K562 (cell line): ENCODE results near the gene SS18L1. TPM values are rescaled to one million over a fixed set of nuclear protein-coding genes. Genes with fewer than 3 reads are reported as not detected.

Experiments
- BCOR ChIP-seq: fragments of 450-650 bp; IDR thresholded peaks from 2 replicates; pipeline ENCODE4 v1.6.1; 2016
- CUX1 ChIP-seq: fragments of 200-800 bp; sonication (Bioruptor generic); IDR thresholded peaks from 2 replicates; pipeline ENCODE4 v1.6.1; 2016; ENCODE audit warnings: missing genetic modification characterization, missing compliant biosample characterization
- DNMT1 ChIP-seq: fragments of 450-650 bp; IDR thresholded peaks from 2 replicates; pipeline ENCODE4 v1.6.1; 2016; ENCODE audit warnings: antibody characterized with exemption, mild to moderate bottlenecking
- ELK1 ChIP-seq: sonication (generic); formaldehyde crosslinking; IDR thresholded peaks from 2 replicates; pipeline ENCODE4 v1.8.1; 2022; ENCODE audit warnings: missing genetic modification reagents
- EP300 ChIP-seq: IDR thresholded peaks from 2 replicates; pipeline ENCODE4 v1.6.1; 2012; ENCODE audit warnings: low read length, improper control_type of control experiment
- ETV1 ChIP-seq: fragments of 450-650 bp; conservative IDR thresholded peaks from 2 replicates; pipeline ENCODE4 v1.6.1; 2016; ENCODE audit warnings: missing genetic modification characterization, control low read depth, low read depth, missing compliant biosample characterization
- FOXP4 ChIP-seq: sonication (generic); formaldehyde crosslinking; IDR thresholded peaks from 2 replicates; pipeline ENCODE4 v1.8.0; 2022; ENCODE audit warnings: mild to moderate bottlenecking, missing genetic modification reagents, borderline replicate concordance
- NCOR1 ChIP-seq: fragments of 450-650 bp; IDR thresholded peaks from 2 replicates; pipeline ENCODE4 v1.6.1; 2016; ENCODE audit warnings: mild to moderate bottlenecking, moderate library complexity
- SAFB2 ChIP-seq: fragments of 200-400 bp; formaldehyde crosslinking; IDR thresholded peaks from 2 replicates; pipeline ENCODE4 v1.6.1; 2018; ENCODE audit warnings: borderline replicate concordance, low read length, low read depth, moderate library complexity; ENCODE audit not compliant: severe bottlenecking
- SMAD3 ChIP-seq: fragments of 450-650 bp; formaldehyde crosslinking; conservative IDR thresholded peaks from 2 replicates; pipeline ENCODE4 v1.4.0; 2020; ENCODE audit warnings: mild to moderate bottlenecking
- STAT5B ChIP-seq: fragments of 250-450 bp; sonication (Bioruptor Pico); IDR thresholded peaks from 2 replicates; pipeline ENCODE4 v1.8.0; 2021; ENCODE audit warnings: mild to moderate bottlenecking, inconsistent platforms
- TCF3 ChIP-seq: sonication (generic); formaldehyde crosslinking; IDR thresholded peaks from 2 replicates; pipeline ENCODE4 v1.4.0; 2020; ENCODE audit warnings: mild to moderate bottlenecking, missing genetic modification reagents
- ZKSCAN1 ChIP-seq: fragments of 150-350 bp; IDR thresholded peaks from 2 replicates; pipeline ENCODE4 v1.6.1; 2016; ENCODE audit warnings: low read depth, low read length
- ZNF12 ChIP-seq: sonication (generic); formaldehyde crosslinking; IDR thresholded peaks from 2 replicates; pipeline ENCODE4 v1.4.0; 2020; ENCODE audit warnings: mild to moderate bottlenecking, missing genetic modification reagents
- ZNF121 ChIP-seq: sonication (generic); formaldehyde crosslinking; conservative IDR thresholded peaks from 2 replicates; pipeline ENCODE4 v1.8.0; 2022; ENCODE audit warnings: missing genetic modification reagents
- polyA plus RNA-seq, 8 experiments: library from polyadenylated mRNA; depleted of rRNA in 4 of 8; stranded (reverse) in 5 of 8; unstranded in 3 of 8; fragments of >200 nt; fragmentation: Nextera tagmentation in 2 of 8; fragmentation: Illumina TruSeq in 1 of 8; extraction: Ambion mirVana in 2 of 8; extraction: Trizol in 1 of 8; gene quantifications; 2 replicates each; pipeline versions ENCODE4 v1.2.1 to v1.2.3, GENCODE V29; 2011 to 2014; ENCODE audit warnings: inconsistent platforms in 1 of 8, missing spikeins in 1 of 8
- total RNA-seq, 7 experiments: library from RNA; depleted of rRNA in 6 of 7; stranded (reverse); fragments of >200 nt in 6 of 7; fragmentation: Illumina TruSeq in 2 of 7; extraction: Trizol in 2 of 7; gene quantifications; 2 replicates each; pipeline versions ENCODE4 v1.2.1 to v1.2.3, GENCODE V29; 2011 to 2021; ENCODE audit warnings: low replicate concordance in 1 of 7

Gene SS18L1
- total and polyA plus RNA-seq, 9 of the 15 experiments (the other 6 are each of a cell fraction or from before 2014, with no cell fraction given) = 2.7 to 28.3 (median 15.1) TPM

GRCh38 chr20:62121776-62122653 is 21.6 kb upstream of the SS18L1 start, which contains the start of gene LSM14B (continued):
- TF ChIP-seq SMAD3 (CRISPR knock-in tag) (no peak), NCOR1 (0 out of 2 replicates have a peak, but pooled peaks have one; percentile 16), CUX1 (CRISPR knock-in tag) (no peak), DNMT1 (no peak), ETV1 (no peak), ZNF121 (CRISPR knock-in tag) (no peak), FOXP4 (CRISPR knock-in tag) (no peak), TCF3 (CRISPR knock-in tag) (no peak), SAFB2 (no peak), ZKSCAN1 (no peak), ZNF12 (CRISPR knock-in tag) (no peak), STAT5B (CRISPR knock-in tag) (no peak), ELK1 (CRISPR knock-in tag) (no peak), EP300 (peak; percentile 30; the same call in 1 of the 2 replicates), BCOR (no peak)
